HEK293T (cell line): ENCODE data around the gene PRKD2.

Source experiments
- CTCF ChIA-PET: fragments of 350-600 bp; formaldehyde crosslinking; extraction: SDS; loops from one replicate; lab custom pipeline; 2021; ENCODE audit warnings: antibody characterized with exemption, inconsistent platforms; lab: Yijun Ruan, JAX
- POLR2A ChIA-PET: fragments of 350-600 bp; formaldehyde crosslinking; extraction: SDS; loops from one replicate; lab custom pipeline; 2020; ENCODE audit warnings: antibody characterized with exemption, inconsistent platforms; lab: Yijun Ruan, JAX
- DNase-seq: peaks from one replicate; pipeline ENCODE4 v3.0.0; 2012; ENCODE audit warnings: mixed read lengths; ENCODE audit errors: extremely low spot score
- ARNT ChIP-seq: fragments of 450-650 bp; IDR thresholded peaks from 2 replicates; pipeline ENCODE4 v1.6.1; 2017; ENCODE audit warnings: mild to moderate bottlenecking
- BHLHE40 ChIP-seq: fragments of 450-650 bp; IDR thresholded peaks from 2 replicates; pipeline ENCODE4 v1.6.1; 2016; ENCODE audit warnings: mild to moderate bottlenecking, moderate library complexity, borderline replicate concordance
- CTBP1 ChIP-seq: fragments of 450-650 bp; IDR thresholded peaks from 2 replicates; pipeline ENCODE4 v1.6.1; 2016; ENCODE audit warnings: borderline replicate concordance
- ELF4 ChIP-seq: fragments of 450-650 bp; IDR thresholded peaks from 2 replicates; pipeline ENCODE4 v1.6.1; 2017; ENCODE audit warnings: antibody characterized with exemption
- FOXA1 ChIP-seq: fragments of 450-650 bp; IDR thresholded peaks from 2 replicates; pipeline ENCODE4 v1.6.1; 2016; ENCODE audit warnings: mild to moderate bottlenecking
- FOXK2 ChIP-seq: fragments of 450-650 bp; IDR thresholded peaks from 2 replicates; pipeline ENCODE4 v1.6.1; 2016; ENCODE audit warnings: mild to moderate bottlenecking
- FOXM1 ChIP-seq: fragments of 450-650 bp; IDR thresholded peaks from 2 replicates; pipeline ENCODE4 v1.6.1; 2017; ENCODE audit warnings: mild to moderate bottlenecking, borderline replicate concordance
- HDGF ChIP-seq: fragments of 450-650 bp; IDR thresholded peaks from 2 replicates; pipeline ENCODE4 v1.6.1; 2017; ENCODE audit warnings: antibody characterized with exemption, borderline replicate concordance
- L3MBTL2 ChIP-seq: fragments of 450-650 bp; conservative IDR thresholded peaks from 2 replicates; pipeline ENCODE4 v1.6.1; 2016; ENCODE audit warnings: mild to moderate bottlenecking
- LEF1 ChIP-seq: fragments of 450-650 bp; IDR thresholded peaks from 2 replicates; pipeline ENCODE4 v1.6.1; 2017; ENCODE audit warnings: mild to moderate bottlenecking, borderline replicate concordance
- NFRKB ChIP-seq: fragments of 450-650 bp; IDR thresholded peaks from 2 replicates; pipeline ENCODE4 v1.6.1; 2016; ENCODE audit warnings: mild to moderate bottlenecking, moderate library complexity
- SP1 ChIP-seq: fragments of 450-650 bp; IDR thresholded peaks from 2 replicates; pipeline ENCODE4 v1.6.1; 2017
- SUZ12 ChIP-seq: fragments of 450-650 bp; IDR thresholded peaks from 2 replicates; pipeline ENCODE4 v1.6.1; 2016; ENCODE audit warnings: mild to moderate bottlenecking
- TARDBP ChIP-seq: fragments of 450-650 bp; IDR thresholded peaks from 2 replicates; pipeline ENCODE4 v1.6.1; 2016
- ZNF384 ChIP-seq: fragments of 450-650 bp; IDR thresholded peaks from 2 replicates; pipeline ENCODE4 v1.6.1; 2016
- TF ChIP-seq, protein P1 (sequence below): fragments of 450-650 bp; IDR thresholded peaks from 2 replicates; pipeline ENCODE4 v1.6.1; 2016

PRKD2 gene

GRCh38 chr19:46698395-46699321, 18.3 kb downstream of the PRKD2 start:
- ChIA-PET POLR2A (no interaction called here), CTCF (no interaction called here)
- no peak for TF ChIP-seq ELF4
- TF ChIP-seq NFRKB = no peak
- no peak for TF ChIP-seq SP1
- TF ChIP-seq L3MBTL2 = no peak
- TF ChIP-seq BHLHE40 = no peak
- TF ChIP-seq HDGF = no peak
- no peak for TF ChIP-seq ZNF384
- TF ChIP-seq FOXA1 = no peak
- TF ChIP-seq FOXK2 = no peak
- TF ChIP-seq FOXM1 = no peak
- no peak for DNase-seq

- POLR2A ChIA-PET = interaction anchor here (0.6 to 1.2 kb wide), 2 partner anchors 10 to 97 kb away, joined by 3 to 5 read pairs; partner anchors contain the start of gene CALM3
- peak; percentile 98 for DNase-seq
- CTCF ChIA-PET = interaction anchor here (1.1 kb wide), 1 partner anchor 10 kb away, joined by 3 read pairs; no protein-coding TSS in a partner anchor
- TF ChIP-seq FOXK2 = no peak
- no peak for TF ChIP-seq SP1
- TF ChIP-seq ZNF384 = no peak
- no peak for TF ChIP-seq SUZ12
- no peak for TF ChIP-seq CTBP1
- TF ChIP-seq L3MBTL2 = peak; percentile 35; the same call in 1 of the 2 replicates
- TF ChIP-seq NFRKB = no peak
These were observed 19.5 kb downstream of the PRKD2 start for GRCh38 chr19:46697204-46697960.

DNA sequence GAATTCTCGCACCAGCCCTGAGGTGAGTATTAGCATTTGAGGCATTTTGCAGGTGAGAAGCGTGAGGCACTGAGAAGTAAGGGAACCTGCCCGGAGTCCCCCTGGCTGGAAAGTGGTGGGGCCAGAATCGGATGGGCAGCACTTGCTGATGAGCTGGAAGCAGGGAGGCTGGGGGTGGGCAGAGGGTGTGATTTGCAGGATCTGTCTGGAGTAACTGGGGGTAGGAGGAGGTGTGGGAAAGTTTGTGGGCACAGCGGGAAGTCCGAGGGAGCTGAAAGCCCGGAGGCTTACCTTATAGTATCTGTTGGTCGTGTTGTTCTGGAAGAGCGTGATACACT, 20.1 kb downstream of the PRKD2 start:
- POLR2A ChIA-PET = interaction anchor here (1.2 kb wide), 1 partner anchor 97 kb away, joined by 5 read pairs; the partner anchor contains the start of gene CALM3
- CTCF ChIA-PET = interaction anchor here (1.1 kb wide), 1 partner anchor 9 kb away, joined by 3 read pairs; no protein-coding TSS in a partner anchor
- DNase-seq = no peak
- TF ChIP-seq TARDBP = no peak
- TF ChIP-seq SP1 = no peak
- no peak for TF ChIP-seq L3MBTL2

DNA sequence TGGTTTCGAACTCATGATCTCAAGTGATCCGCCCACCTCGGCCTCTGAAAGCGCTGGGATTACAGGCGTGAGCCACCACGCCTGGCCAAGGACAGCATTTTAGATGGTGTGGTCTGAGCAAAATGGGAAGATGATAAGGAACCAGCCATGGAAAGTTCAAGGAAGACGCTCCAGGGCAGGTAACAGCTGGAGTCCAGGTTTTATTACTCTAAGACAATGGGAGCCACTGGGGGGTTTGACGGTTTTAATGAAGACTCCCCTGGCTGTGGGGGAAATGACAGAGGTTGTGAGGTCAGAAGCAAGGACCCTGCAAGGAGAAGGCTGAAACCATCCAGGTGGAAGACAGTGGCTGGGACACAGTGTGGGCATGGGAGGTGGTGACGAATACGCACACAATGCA, 20.9 kb downstream of the PRKD2 start:
- CTCF ChIA-PET = no interaction called here
- POLR2A ChIA-PET = no interaction called here
- DNase-seq = no peak
- TF ChIP-seq L3MBTL2 (no peak), ZNF384 (no peak), SP1 (no peak), FOXK2 (no peak), FOXM1 (no peak), HDGF (no peak), ARNT (no peak), SUZ12 (no peak), CTBP1 (no peak), NFRKB (no peak), LEF1 (no peak)
- TF ChIP-seq, protein P1, sequence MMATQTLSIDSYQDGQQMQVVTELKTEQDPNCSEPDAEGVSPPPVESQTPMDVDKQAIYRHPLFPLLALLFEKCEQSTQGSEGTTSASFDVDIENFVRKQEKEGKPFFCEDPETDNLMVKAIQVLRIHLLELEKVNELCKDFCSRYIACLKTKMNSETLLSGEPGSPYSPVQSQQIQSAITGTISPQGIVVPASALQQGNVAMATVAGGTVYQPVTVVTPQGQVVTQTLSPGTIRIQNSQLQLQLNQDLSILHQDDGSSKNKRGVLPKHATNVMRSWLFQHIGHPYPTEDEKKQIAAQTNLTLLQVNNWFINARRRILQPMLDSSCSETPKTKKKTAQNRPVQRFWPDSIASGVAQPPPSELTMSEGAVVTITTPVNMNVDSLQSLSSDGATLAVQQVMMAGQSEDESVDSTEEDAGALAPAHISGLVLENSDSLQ = no peak

DNA sequence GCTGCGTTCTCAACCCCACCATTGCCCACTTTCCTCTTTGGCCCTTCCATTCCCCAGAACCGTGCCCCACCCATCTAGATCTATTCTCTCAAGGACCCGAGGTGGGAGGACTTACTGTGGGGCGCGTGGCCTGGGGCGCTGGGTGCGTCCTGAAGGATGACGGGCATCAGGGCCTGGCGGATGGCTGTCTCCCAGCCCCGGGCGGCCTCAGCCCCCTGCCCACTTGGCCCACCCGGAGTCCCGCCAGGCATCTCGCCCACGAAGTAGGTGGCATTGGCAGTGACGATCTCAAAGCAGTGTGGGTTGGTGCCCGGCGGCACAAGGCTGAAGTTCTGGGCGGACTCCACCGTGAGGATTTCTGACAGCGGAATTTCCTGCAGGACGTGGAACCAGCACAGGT, 23.2 kb downstream of the PRKD2 start:
- DNase-seq = no peak
- TF ChIP-seq ZNF384 = no peak
- TF ChIP-seq ARNT = no peak
- no peak for TF ChIP-seq BHLHE40
- TF ChIP-seq FOXM1 = no peak
- TF ChIP-seq NFRKB = no peak
- no peak for TF ChIP-seq LEF1
- TF ChIP-seq SUZ12 = no peak
- TF ChIP-seq ELF4 = no peak
- no peak for TF ChIP-seq CTBP1
- no peak for TF ChIP-seq L3MBTL2
- TF ChIP-seq TARDBP = no peak
- TF ChIP-seq, protein P1 = no peak
- no peak for TF ChIP-seq FOXA1
- TF ChIP-seq SP1 = no peak
- TF ChIP-seq FOXK2 = no peak
- TF ChIP-seq HDGF = no peak
- CTCF ChIA-PET = no interaction called here
- POLR2A ChIA-PET = no interaction called here

DNA sequence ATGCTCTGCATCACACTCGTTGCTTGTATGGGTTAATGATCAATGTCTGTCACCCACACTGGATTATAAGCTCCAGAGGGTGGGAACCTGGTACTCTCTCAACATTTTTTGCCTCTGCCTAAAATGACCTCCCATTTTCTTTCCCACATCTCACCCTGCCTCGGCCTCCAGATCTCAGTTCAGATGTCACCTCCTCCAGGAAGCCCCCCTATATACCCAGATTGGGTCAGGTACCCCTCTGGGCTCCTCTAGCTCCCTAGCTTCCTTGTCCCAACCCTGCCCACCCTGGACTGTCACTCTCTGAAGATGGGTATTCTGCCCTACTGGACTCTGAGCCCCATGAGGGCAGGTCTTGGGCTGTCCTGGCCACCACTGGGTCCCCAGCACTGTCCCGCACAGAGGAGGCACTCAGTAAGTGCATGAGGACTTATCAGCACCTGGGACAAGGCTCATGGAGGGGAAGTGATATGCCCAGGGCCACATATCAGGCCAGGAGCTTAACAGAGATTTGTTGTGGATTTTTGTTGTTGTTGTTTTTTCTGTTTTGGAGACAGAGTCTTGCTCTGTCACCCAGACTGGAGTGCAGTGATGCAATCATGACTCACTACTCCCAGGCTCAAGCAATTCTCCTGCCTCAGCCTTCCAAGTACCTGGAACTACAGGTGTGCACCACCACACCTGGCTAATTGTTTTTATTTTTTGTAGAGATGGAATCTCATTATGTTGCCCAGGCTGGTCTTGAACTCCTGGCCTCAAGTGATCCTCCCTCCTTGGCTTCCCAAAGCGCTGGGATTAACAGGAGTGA, 23.8 kb downstream of the PRKD2 start:
- POLR2A ChIA-PET = no interaction called here
- DNase-seq = no peak
- CTCF ChIA-PET = no interaction called here
- TF ChIP-seq CTBP1 (no peak), SUZ12 (no peak), FOXK2 (no peak), FOXM1 (no peak), TARDBP (no peak), BHLHE40 (no peak), LEF1 (no peak), L3MBTL2 (no peak), HDGF (no peak), ARNT (no peak), ZNF384 (no peak), ELF4 (no peak), FOXA1 (no peak), NFRKB (no peak), SP1 (no peak)
- TF ChIP-seq, protein P1 = no peak
